ENCODE results near the gene SCRN1.

SCRN1 gene

DNA sequence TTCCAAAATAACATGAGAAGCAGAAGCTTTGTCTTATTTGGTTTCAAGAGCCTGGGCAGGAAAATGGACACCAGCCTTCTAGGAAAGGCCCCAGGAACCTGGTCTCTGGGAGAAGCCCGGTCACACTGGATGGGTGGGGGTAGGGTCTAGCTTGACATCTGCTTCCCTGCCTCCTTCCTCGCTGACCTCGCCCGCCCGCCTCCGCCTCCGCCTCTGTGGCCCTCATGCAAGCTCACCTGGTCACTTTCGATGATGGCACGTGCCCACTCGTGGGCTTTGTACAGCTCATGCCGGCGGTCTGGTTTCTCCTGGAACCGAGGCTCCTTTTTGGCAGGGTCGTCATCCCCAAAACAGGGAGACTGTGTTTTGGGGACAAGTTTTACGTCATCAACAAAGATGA lies 63.4 kb downstream of the SCRN1 start:
- TF ChIP-seq, protein P1, sequence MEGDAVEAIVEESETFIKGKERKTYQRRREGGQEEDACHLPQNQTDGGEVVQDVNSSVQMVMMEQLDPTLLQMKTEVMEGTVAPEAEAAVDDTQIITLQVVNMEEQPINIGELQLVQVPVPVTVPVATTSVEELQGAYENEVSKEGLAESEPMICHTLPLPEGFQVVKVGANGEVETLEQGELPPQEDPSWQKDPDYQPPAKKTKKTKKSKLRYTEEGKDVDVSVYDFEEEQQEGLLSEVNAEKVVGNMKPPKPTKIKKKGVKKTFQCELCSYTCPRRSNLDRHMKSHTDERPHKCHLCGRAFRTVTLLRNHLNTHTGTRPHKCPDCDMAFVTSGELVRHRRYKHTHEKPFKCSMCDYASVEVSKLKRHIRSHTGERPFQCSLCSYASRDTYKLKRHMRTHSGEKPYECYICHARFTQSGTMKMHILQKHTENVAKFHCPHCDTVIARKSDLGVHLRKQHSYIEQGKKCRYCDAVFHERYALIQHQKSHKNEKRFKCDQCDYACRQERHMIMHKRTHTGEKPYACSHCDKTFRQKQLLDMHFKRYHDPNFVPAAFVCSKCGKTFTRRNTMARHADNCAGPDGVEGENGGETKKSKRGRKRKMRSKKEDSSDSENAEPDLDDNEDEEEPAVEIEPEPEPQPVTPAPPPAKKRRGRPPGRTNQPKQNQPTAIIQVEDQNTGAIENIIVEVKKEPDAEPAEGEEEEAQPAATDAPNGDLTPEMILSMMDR (conservative IDR thresholded peaks at IDR 0.05) = no peak
- peak overlapping the region; percentile 27; the same call in 1 of the 2 replicates for H3K27ac ChIP-seq

DNA sequence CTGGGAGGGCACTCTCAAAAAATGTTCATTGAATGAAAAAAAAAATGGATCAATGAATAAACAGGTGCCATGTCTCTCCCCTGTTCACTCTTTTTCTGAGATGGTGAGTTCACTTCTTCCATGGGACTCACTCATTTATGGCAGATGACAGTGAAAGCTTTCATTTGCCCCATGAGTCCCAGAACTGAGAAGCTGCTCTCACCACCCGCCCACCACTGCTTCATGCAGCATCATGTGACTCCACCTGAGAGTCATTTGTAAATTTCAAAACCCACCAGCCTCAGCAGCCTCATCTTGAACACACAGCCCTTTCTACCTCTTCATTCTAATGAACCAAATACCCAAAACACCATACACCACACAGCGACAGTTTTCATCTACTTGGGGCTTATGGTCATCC lies 64.9 kb downstream of the SCRN1 start:
- no peak overlapping the region for H3K27ac ChIP-seq
- TF ChIP-seq, protein P1 (conservative IDR thresholded peaks at IDR 0.05) = no peak

DNA sequence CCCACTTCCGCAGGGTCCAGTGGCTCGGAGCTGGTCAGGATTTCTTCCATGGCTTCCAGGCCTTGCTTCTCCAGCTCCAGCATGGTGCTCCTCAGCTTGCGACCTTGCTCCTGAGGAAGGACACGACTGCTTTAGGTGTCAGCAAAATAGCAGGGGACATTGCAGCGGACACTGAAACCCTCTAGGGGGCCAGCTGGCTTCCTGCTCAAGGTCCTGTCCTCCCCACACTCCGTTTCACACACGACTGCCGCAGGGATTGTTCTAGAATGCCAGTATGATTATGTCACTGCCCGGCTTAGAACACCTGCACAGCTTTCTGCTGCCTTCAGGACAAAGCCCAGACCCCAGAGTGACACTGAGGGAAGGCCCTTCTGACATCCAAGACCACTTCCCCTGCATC lies 65.6 kb downstream of the SCRN1 start:
- H3K27ac ChIP-seq = no peak overlapping the region
- TF ChIP-seq, protein P1 (conservative IDR thresholded peaks at IDR 0.05) = no peak

GRCh38 chr7:29922921-29923700 lies 66.5 kb downstream of the SCRN1 start:
- no peak overlapping the region for H3K27ac ChIP-seq
- TF ChIP-seq, protein P1 (conservative IDR thresholded peaks at IDR 0.05) = no peak

GRCh38 chr7:29921404-29922010 lies 68.1 kb downstream of the SCRN1 start:
- TF ChIP-seq, protein P1 (conservative IDR thresholded peaks at IDR 0.05) = peak; percentile 92
- H3K27ac ChIP-seq = no peak overlapping the region

GRCh38 chr7:29920491-29920890 lies 69.1 kb downstream of the SCRN1 start:
- TF ChIP-seq, protein P1 (conservative IDR thresholded peaks at IDR 0.05) = no peak
- no peak overlapping the region for H3K27ac ChIP-seq

GRCh38 chr7:29919790-29920189 lies 69.8 kb downstream of the SCRN1 start:
- no peak overlapping the region for H3K27ac ChIP-seq
- TF ChIP-seq, protein P1 (conservative IDR thresholded peaks at IDR 0.05) = no peak

Data from VCaP (cell line).